ENCODE results near the gene AGAP1. TPM values are rescaled to one million over a fixed set of nuclear protein-coding genes. Genes with fewer than 3 reads are reported as not detected.

AGAP1 gene
- total RNA-seq, 1 experiment from 2014 or later = 25.8 TPM

DNA sequence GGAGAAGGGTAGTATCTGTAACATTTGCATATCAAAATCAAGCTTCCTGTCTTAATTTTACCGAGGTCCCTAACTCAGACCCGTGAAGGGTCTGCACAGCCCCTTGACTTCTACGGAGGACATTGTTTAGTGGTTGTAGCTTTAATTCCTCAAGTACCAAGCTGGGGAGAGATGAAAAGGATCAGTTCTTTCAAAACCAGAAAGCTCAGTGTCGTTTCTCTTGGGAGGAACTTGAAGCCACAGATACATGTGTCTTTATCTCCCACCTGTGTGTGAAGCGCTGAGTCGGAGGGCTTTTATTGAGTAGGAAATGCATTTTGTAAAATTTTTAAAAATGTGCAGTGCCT, 410.7 kb downstream of the AGAP1 start:
- Histone ChIP-seq H4K20me1 (ENCODE audit: control insufficient read depth, insufficient read depth, insufficient read length) (no peaks in the 10 kb centered on the region), H3K79me2 (ENCODE audit: insufficient read depth, low read length) (no peaks in the 10 kb centered on the region), H3T11ph (ENCODE audit: low read length) (no peak overlapping the region), H3K27ac (ENCODE audit: insufficient read length, low read depth, low read length) (no peak overlapping the region), H3K9me3 (ENCODE audit: control insufficient read depth, low read depth, low read length) (no peaks in the 10 kb centered on the region), H3K4me1 (ENCODE audit: insufficient read depth, low read length) (no peaks in the 10 kb centered on the region; the same call in 1 of the 2 replicates), H2BK5ac (ENCODE audit: insufficient read length, low read length) (no peak overlapping the region), H2AK5ac (ENCODE audit: insufficient read length, low read length) (no peak overlapping the region), H3K56ac (ENCODE audit: insufficient read length, low read depth, low read length) (no peak overlapping the region), H4K91ac (ENCODE audit: insufficient read length, low read depth, low read length) (no peak overlapping the region), H3K27me3 (ENCODE audit: insufficient read depth, low read length) (no peaks in the 10 kb centered on the region), H2BK12ac (ENCODE audit: insufficient read length, low read depth, low read length) (no peak overlapping the region), H3K14ac (ENCODE audit: insufficient read depth, low read length) (no peak overlapping the region), H4K5ac (ENCODE audit: insufficient read length, low read depth, low read length) (no peak overlapping the region), H2BK20ac (ENCODE audit: low read depth, low read length, poor library complexity, severe bottlenecking) (no peak overlapping the region), H4K8ac (replicated peaks; ENCODE audit: insufficient read length, low read depth, low read length) (no peak overlapping the region), H3K4ac (ENCODE audit: low read depth, low read length) (no peak overlapping the region), H3K79me1 (ENCODE audit: insufficient read depth, low read depth, low read length, poor library complexity, severe bottlenecking) (no peaks in the 10 kb centered on the region), H2AFZ (ENCODE audit: low read length) (no peak overlapping the region), H3K23ac (ENCODE audit: insufficient read length, low read depth, low read length) (no peak overlapping the region), H3K18ac (ENCODE audit: insufficient read length, low read depth, low read length) (no peak overlapping the region), H3K23me2 (ENCODE audit: insufficient read length, low read depth, low read length, poor library complexity, severe bottlenecking) (no peaks in the 10 kb centered on the region), H2BK15ac (ENCODE audit: low read depth, low read length) (no peak overlapping the region), H3K9ac (ENCODE audit: extremely low read depth, insufficient read length, low read length) (no peak overlapping the region), H2BK120ac (ENCODE audit: low read depth, low read length, poor library complexity, severe bottlenecking) (no peak overlapping the region), H3K4me2 (ENCODE audit: insufficient read depth, insufficient read length, low read length) (no peak overlapping the region)
- Mint-ChIP-seq H3K27ac (no peak overlapping the region), H3K4me1 (peaks cover 13 to 14% of the 10 kb centered on the region in 2 experiments), H3K4me3 (no peak overlapping the region), H3K36me3 (ENCODE audit: insufficient read depth in 1 of 3, low read depth in 3 of 3) (peaks cover 0 to 9% (median 3%) of the 10 kb centered on the region in 3 experiments; a peak in 3 of 7 replicates), H3K9me3 (no peaks in the 10 kb centered on the region), H3K27me3 (ENCODE audit: low read depth) (peaks cover 8% of the 10 kb centered on the region)
- no peak for DNase-seq
- WGBS (ENCODE audit: extremely low coverage, insufficient read length, low lambda C conversion rate) = no CpG with 5 or more reads among the region's 6 CpGs
- TF ChIP-seq, protein P1, sequence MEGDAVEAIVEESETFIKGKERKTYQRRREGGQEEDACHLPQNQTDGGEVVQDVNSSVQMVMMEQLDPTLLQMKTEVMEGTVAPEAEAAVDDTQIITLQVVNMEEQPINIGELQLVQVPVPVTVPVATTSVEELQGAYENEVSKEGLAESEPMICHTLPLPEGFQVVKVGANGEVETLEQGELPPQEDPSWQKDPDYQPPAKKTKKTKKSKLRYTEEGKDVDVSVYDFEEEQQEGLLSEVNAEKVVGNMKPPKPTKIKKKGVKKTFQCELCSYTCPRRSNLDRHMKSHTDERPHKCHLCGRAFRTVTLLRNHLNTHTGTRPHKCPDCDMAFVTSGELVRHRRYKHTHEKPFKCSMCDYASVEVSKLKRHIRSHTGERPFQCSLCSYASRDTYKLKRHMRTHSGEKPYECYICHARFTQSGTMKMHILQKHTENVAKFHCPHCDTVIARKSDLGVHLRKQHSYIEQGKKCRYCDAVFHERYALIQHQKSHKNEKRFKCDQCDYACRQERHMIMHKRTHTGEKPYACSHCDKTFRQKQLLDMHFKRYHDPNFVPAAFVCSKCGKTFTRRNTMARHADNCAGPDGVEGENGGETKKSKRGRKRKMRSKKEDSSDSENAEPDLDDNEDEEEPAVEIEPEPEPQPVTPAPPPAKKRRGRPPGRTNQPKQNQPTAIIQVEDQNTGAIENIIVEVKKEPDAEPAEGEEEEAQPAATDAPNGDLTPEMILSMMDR (conservative IDR thresholded peaks at IDR 0.05) = no peak

All from H9 (cell line).